ENCODE results near the gene ANKLE1. TPM values are rescaled to one million over a fixed set of nuclear protein-coding genes. Genes with fewer than 3 reads are reported as not detected.

The ANKLE1 gene
- total RNA-seq, 1 experiment from 2014 or later, result 9.1 TPM

- Mint-ChIP-seq H3K27ac (no peak overlapping the region), H3K27me3 (ENCODE audit: low read depth) (peaks cover 7% of the 10 kb centered on the region), H3K4me3 (no peak overlapping the region), H3K9me3 (peaks cover 12% of the 10 kb centered on the region), H3K36me3 (peaks cover 30% of the 10 kb centered on the region), H3K4me1 (peaks cover 23% of the 10 kb centered on the region)
- TF ChIP-seq FOXP4 (CRISPR knock-in tag; IDR thresholded peaks at IDR 0.05), result no peak
- TF ChIP-seq, protein P1, sequence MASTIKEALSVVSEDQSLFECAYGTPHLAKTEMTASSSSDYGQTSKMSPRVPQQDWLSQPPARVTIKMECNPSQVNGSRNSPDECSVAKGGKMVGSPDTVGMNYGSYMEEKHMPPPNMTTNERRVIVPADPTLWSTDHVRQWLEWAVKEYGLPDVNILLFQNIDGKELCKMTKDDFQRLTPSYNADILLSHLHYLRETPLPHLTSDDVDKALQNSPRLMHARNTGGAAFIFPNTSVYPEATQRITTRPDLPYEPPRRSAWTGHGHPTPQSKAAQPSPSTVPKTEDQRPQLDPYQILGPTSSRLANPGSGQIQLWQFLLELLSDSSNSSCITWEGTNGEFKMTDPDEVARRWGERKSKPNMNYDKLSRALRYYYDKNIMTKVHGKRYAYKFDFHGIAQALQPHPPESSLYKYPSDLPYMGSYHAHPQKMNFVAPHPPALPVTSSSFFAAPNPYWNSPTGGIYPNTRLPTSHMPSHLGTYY (CRISPR knock-in tag; IDR thresholded peaks at IDR 0.05), result no peak
- TF ChIP-seq SMAD4 (CRISPR knock-in tag; IDR thresholded peaks at IDR 0.05), result no peak
- no peak for TF ChIP-seq PRRX2 (CRISPR knock-in tag; IDR thresholded peaks at IDR 0.05)
- TF ChIP-seq IRF1 (CRISPR knock-in tag; IDR thresholded peaks at IDR 0.05), result no peak
- TF ChIP-seq FOXJ3 (CRISPR knock-in tag; IDR thresholded peaks at IDR 0.05; ENCODE audit: borderline replicate concordance), result no peak
- TF ChIP-seq ZMAT4 (CRISPR knock-in tag; IDR thresholded peaks at IDR 0.05), result no peak
- TF ChIP-seq FOXK1 (CRISPR knock-in tag; IDR thresholded peaks at IDR 0.05), result no peak
- no peak for TF ChIP-seq GTF2I (CRISPR knock-in tag; conservative IDR thresholded peaks at IDR 0.05)
- TF ChIP-seq, protein P2, sequence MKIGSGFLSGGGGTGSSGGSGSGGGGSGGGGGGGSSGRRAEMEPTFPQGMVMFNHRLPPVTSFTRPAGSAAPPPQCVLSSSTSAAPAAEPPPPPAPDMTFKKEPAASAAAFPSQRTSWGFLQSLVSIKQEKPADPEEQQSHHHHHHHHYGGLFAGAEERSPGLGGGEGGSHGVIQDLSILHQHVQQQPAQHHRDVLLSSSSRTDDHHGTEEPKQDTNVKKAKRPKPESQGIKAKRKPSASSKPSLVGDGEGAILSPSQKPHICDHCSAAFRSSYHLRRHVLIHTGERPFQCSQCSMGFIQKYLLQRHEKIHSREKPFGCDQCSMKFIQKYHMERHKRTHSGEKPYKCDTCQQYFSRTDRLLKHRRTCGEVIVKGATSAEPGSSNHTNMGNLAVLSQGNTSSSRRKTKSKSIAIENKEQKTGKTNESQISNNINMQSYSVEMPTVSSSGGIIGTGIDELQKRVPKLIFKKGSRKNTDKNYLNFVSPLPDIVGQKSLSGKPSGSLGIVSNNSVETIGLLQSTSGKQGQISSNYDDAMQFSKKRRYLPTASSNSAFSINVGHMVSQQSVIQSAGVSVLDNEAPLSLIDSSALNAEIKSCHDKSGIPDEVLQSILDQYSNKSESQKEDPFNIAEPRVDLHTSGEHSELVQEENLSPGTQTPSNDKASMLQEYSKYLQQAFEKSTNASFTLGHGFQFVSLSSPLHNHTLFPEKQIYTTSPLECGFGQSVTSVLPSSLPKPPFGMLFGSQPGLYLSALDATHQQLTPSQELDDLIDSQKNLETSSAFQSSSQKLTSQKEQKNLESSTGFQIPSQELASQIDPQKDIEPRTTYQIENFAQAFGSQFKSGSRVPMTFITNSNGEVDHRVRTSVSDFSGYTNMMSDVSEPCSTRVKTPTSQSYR (CRISPR knock-in tag; IDR thresholded peaks at IDR 0.05), result no peak
- TF ChIP-seq NFATC4 (CRISPR knock-in tag; IDR thresholded peaks at IDR 0.05), result no peak
- no peak for TF ChIP-seq ARID4B (CRISPR knock-in tag; IDR thresholded peaks at IDR 0.05; ENCODE audit: borderline replicate concordance)
- TF ChIP-seq CBFB (CRISPR knock-in tag; IDR thresholded peaks at IDR 0.05; ENCODE audit: low read depth), result no peak
- no peak for TF ChIP-seq ZBTB43 (CRISPR knock-in tag; IDR thresholded peaks at IDR 0.05)
- ChIA-PET POLR2A (interaction anchor here (1.8 kb wide), 1 partner anchor 47 kb away, joined by 5 read pairs; the partner anchor contains the start of gene USE1), CTCF (interaction anchor here (1.1 to 4.2 kb wide), 3 partner anchors 19 to 57 kb away, joined by 3 to 29 read pairs (median 4); partner anchors contain the start of gene ANKLE1)
- DNase-seq (ENCODE audit: low spot score) (no peak), ATAC-seq (no peak)
These were observed 19.1 kb upstream of the ANKLE1 start for GRCh38 chr19:17262557-17262956.

Measured in WTC11 (cell line).